ENCODE measurements around the gene IER3IP1.
A peak's percentile ranks its signal among the peaks of the same experiment; 100 is the strongest.
"Not testable (repeated sequence)": the region's sequence is repeated elsewhere in the genome, so short reads cannot be mapped to it uniquely, and the experiment has no call there.

Gene IER3IP1

GRCh38 chr18:47160256-47160655 is 15.9 kb downstream of the IER3IP1 start:
- no peak for DNase-seq (ENCODE audit: low read depth, low spot score)

- DNase-seq (ENCODE audit: low read depth, low spot score): not testable (repeated sequence)
Measured at GRCh38 chr18:47158404-47158803, 17.8 kb downstream of the IER3IP1 start.

GRCh38 chr18:47151439-47151838 is 24.7 kb downstream of the IER3IP1 start:
- DNase-seq (ENCODE audit: low read depth, low spot score): no peak

DNA sequence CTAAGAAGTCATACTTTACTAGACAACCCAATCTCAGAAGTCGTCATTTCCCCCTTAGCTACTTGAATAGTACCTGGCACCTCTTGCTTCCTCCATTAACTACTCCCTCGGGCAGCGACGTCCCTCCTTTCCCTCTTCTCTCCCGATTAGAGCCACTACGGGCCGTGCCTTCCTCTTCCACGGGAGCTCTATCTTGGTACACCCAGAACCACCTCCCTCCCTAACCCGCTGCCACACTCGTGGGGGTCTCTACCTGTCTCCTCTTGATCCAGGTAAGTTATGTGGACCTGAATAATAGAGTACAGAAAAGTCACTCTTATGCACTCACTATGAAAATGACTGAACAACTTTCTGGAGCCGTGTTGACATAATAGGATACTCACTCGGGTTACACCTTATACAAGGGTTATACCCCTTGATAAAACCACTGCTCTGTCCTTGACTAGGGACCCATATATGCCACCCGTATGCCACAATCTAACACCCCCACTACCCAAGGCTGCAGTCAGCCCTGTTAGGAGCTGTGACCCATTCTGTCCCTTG is 25.3 kb downstream of the IER3IP1 start:
- no peak for DNase-seq (ENCODE audit: low read depth, low spot score)

GRCh38 chr18:47150029-47150823 is 25.9 kb downstream of the IER3IP1 start, which contains the start of gene HDHD2:
TSS of gene HDHD2 (minus strand) at chr18:47150500. CDS start at chr18:47136439, 14,061 bp downstream.
- DNase-seq (ENCODE audit: low read depth, low spot score): peak; percentile 47

DNA sequence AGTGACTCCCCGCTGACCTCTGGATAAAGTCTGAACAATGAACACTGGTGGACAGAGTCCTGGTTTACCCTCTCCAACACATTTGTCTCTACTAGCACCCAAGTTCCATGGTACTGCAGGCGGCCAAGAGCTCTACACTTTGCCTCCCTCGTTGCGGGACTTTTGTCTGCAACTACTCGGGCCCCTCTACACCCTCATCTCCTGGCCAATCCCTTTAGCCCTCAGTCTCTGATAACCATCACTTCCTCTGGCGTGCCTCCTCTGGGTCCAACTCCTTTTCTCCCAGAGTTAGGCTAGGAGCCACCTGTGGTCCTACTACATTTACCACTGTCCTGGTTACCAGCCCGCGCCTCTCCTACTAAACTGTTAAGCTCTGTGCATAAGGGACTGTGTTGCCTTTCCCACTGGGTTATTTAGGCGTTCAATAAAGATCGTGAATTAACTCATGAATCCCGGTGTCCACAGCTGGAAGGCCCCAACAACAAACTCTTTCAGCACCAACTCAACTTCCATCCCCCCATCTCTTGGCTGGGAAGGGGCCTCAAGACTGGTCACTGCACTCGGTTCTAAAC is 26.6 kb downstream of the IER3IP1 start:
- DNase-seq (ENCODE audit: low read depth, low spot score): no peak

GRCh38 chr18:47146206-47146605 is 30.0 kb downstream of the IER3IP1 start:
- no peak for DNase-seq (ENCODE audit: low read depth, low spot score)

- DNase-seq (ENCODE audit: low read depth, low spot score): no peak
Measured at GRCh38 chr18:47143899-47144485, 32.2 kb downstream of the IER3IP1 start.

DNA sequence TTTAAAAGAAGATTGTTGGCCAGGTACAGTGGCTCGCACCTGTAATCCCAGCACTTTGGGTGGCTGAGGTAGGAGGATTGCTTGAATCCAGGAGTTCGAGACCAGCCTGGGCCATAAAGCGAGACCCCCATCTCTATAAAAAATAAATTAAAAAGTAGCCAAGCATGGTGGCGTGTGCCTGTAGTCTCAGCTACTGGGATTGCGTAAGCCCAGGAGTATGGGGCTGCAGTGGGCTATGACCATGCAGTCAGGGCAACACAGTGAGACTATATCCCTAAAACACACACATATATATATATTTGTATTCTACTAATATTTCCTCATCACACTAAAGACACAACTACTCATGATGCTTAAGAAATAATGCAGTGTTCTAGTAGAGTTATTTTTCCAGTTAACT is 33.0 kb downstream of the IER3IP1 start:
- DNase-seq (ENCODE audit: low read depth, low spot score): no peak

GRCh38 chr18:47141289-47141688 is 34.9 kb downstream of the IER3IP1 start:
- DNase-seq (ENCODE audit: low read depth, low spot score): no peak

GRCh38 chr18:47121146-47121545 is 55.0 kb downstream of the IER3IP1 start:
- no peak for DNase-seq (ENCODE audit: low read depth, low spot score)

DNA sequence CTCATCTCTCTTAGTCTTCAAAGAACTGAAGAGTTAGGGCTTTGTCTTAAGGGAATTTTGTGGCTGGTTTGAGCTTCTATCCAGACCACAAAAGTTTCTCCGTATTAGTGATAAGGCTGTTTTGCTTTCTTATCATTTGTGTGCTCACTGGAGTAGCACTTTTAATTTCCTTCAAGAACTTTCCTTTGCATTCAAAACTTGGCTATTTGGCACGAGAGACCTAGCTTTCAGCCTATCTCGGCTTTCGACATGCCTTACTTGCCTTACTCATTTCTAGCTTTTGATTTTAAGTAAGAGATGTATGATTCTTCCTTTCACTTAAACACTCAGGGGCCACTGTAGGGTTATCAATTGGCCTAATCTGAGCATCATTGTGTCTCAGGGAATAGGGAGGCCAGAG is 55.7 kb downstream of the IER3IP1 start:
- DNase-seq (ENCODE audit: low read depth, low spot score): no peak

GRCh38 chr18:47118981-47119380 is 57.2 kb downstream of the IER3IP1 start:
- no peak for DNase-seq (ENCODE audit: low read depth, low spot score)

DNA sequence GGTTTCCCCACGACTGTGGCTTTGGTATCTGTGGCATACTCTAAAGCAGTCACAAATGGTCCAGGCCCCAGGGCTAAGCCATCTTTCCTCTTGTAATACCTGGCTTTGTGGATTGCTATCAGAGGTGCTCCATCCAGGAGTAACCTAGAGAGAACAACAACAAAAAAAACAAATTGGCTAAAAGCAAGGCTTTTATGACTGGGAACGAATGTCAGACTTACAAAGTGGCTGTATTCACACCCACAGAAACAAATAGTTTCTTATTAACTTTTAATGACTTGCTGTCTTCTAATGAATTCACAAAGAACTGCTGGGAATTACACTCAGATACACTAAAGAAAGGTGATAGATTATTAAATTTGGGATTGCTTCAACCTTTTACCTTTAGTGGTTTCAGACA is 61.0 kb downstream of the IER3IP1 start:
- no peak for DNase-seq (ENCODE audit: low read depth, low spot score)

DNA sequence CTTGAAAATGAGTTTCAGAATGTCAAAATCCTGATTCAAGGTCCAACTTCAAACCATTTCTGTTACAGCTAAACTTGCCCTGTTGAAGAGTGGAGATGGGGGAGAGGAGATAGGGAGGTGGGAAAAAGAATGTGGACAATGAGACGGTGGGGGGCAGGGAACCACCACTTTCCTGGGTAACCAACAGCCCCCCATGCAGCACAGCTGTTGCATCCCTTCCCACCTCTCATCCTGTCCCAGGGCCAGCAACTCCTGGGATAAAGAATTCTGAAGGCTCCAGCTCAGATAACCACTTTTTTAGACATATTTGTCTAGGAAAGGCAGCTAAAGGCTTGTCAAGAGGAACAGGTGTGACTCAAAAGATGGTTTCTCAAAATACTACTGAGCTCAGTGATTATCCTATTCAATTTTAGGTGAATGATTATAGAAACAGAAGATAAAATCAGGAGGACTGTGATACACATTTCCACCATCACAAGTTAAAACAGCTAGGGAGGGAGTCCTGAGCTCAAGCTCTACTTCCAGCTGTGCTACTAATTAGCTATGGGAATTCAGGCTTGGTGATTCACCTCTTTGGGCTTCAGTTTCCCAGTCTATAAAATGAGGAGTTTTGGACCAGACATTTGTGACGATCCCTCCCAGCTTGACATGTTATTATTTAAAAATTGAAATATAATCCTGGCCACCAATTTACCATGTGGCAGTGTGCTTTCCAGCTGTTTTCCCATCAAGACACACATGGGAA is 62.2 kb downstream of the IER3IP1 start:
- no peak for DNase-seq (ENCODE audit: low read depth, low spot score)

GRCh38 chr18:47110492-47111274 is 65.5 kb downstream of the IER3IP1 start:
- no peak for DNase-seq (ENCODE audit: low read depth, low spot score)

DNA sequence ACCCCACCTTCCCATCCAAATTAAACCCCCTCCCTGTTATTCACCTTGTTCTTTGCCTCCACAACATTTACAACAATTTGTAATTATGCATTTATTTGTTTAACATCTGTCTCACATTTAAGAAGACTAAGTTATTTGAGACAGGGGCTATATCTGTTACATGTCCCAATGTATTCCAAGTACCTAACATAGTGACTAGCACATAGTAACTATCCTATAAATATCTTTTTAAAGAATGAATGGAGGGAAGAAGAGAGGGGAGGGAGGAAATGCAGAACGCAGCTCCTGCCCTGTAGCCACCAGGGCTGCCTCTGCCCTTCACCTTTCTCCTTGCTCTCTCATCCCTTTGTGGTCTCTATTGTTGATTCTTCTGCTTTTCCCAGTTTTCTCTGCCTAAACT is 66.4 kb downstream of the IER3IP1 start:
- DNase-seq (ENCODE audit: low read depth, low spot score): no peak

GRCh38 chr18:47108998-47109405 is 67.2 kb downstream of the IER3IP1 start:
- DNase-seq (ENCODE audit: low read depth, low spot score): no peak

GRCh38 chr18:47108373-47108772 is 67.8 kb downstream of the IER3IP1 start:
- DNase-seq (ENCODE audit: low read depth, low spot score): no peak
